ENCODE measurements around the gene EIF4B. TPM values are rescaled to one million over a fixed set of nuclear protein-coding genes. Genes with fewer than 3 reads are reported as not detected.

Gene EIF4B
- total and polyA plus RNA-seq, 2 of the 13 experiments (the other 11 are each of a cell fraction or from before 2014, with no cell fraction given) = 416 to 548 TPM

DNA sequence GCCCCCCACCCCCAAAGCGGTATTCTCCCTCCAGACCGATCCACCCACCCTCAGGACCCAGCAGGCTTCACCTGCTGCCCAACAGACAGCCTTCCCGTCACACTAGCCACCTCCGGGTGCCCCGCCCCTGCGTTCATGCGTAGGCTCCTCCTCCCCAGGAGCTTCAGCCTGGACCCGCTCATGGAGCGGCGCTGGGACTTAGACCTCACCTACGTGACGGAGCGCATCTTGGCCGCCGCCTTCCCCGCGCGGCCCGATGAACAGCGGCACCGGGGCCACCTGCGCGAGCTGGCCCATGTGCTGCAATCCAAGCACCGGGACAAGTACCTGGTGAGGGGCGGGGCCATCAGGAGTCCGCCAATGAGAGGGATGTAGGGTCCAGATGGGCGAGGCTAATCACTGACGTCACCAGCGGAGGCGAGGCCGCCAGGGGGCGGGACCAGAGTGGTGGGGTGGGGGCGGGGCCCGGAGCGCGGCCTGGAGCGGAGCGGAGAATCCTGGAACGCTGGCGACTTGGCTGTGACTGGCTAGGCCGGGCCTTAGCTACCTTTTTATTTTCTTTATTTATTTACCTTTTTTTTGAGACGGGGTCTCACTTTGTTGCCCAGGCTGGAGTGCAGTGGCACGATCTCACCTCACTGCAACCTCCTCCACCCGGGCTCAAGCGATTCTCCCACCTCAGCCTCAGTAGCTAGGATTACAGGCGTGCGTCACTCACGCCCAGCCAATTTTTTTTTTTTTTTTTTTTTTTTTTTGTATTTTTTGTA is 48.0 kb downstream of the EIF4B start (continued):
- TF ChIP-seq RBFOX2 (IDR thresholded peaks at IDR 0.05; ENCODE audit: low read depth, low read length) (peak; percentile 85), HDAC6 (IDR thresholded peaks at IDR 0.05; ENCODE audit: low read depth, low read length) (no peak), ZNF546 (CRISPR knock-in tag; conservative IDR thresholded peaks at IDR 0.05) (no peak), MYC (CRISPR knock-in tag; IDR thresholded peaks at IDR 0.05; ENCODE audit: borderline replicate concordance) (peak; percentile 79; the same call in 1 of the 2 replicates), YEATS4 (CRISPR knock-in tag; IDR thresholded peaks at IDR 0.05; ENCODE audit: borderline replicate concordance) (peak; percentile 79), IRX3 (CRISPR knock-in tag; IDR thresholded peaks at IDR 0.05; ENCODE audit: borderline replicate concordance, low read depth) (no peak), PHB2 (IDR thresholded peaks at IDR 0.05; ENCODE audit: partially characterized antibody) (no peak), MED13 (CRISPR knock-in tag; IDR thresholded peaks at IDR 0.05) (no peak), ZNF556 (CRISPR knock-in tag; IDR thresholded peaks at IDR 0.05; ENCODE audit: borderline replicate concordance) (no peak), ZFP36L1 (CRISPR knock-in tag; IDR thresholded peaks at IDR 0.05) (0 out of 2 replicates have a peak, but pooled peaks have one; percentile 25), NFYB (CRISPR knock-in tag; IDR thresholded peaks at IDR 0.05) (peak; percentile 44; the same call in 1 of the 2 replicates), ZNF260 (CRISPR knock-in tag; IDR thresholded peaks at IDR 0.05; ENCODE audit: borderline replicate concordance, low read depth) (no peak), ZNF335 (CRISPR knock-in tag; IDR thresholded peaks at IDR 0.05) (no peak)
- TF ChIP-seq, protein P1, sequence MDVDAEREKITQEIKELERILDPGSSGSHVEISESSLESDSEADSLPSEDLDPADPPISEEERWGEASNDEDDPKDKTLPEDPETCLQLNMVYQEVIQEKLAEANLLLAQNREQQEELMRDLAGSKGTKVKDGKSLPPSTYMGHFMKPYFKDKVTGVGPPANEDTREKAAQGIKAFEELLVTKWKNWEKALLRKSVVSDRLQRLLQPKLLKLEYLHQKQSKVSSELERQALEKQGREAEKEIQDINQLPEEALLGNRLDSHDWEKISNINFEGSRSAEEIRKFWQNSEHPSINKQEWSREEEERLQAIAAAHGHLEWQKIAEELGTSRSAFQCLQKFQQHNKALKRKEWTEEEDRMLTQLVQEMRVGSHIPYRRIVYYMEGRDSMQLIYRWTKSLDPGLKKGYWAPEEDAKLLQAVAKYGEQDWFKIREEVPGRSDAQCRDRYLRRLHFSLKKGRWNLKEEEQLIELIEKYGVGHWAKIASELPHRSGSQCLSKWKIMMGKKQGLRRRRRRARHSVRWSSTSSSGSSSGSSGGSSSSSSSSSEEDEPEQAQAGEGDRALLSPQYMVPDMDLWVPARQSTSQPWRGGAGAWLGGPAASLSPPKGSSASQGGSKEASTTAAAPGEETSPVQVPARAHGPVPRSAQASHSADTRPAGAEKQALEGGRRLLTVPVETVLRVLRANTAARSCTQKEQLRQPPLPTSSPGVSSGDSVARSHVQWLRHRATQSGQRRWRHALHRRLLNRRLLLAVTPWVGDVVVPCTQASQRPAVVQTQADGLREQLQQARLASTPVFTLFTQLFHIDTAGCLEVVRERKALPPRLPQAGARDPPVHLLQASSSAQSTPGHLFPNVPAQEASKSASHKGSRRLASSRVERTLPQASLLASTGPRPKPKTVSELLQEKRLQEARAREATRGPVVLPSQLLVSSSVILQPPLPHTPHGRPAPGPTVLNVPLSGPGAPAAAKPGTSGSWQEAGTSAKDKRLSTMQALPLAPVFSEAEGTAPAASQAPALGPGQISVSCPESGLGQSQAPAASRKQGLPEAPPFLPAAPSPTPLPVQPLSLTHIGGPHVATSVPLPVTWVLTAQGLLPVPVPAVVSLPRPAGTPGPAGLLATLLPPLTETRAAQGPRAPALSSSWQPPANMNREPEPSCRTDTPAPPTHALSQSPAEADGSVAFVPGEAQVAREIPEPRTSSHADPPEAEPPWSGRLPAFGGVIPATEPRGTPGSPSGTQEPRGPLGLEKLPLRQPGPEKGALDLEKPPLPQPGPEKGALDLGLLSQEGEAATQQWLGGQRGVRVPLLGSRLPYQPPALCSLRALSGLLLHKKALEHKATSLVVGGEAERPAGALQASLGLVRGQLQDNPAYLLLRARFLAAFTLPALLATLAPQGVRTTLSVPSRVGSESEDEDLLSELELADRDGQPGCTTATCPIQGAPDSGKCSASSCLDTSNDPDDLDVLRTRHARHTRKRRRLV (CRISPR knock-in tag; IDR thresholded peaks at IDR 0.05) = no peak
- TF ChIP-seq, protein P2, sequence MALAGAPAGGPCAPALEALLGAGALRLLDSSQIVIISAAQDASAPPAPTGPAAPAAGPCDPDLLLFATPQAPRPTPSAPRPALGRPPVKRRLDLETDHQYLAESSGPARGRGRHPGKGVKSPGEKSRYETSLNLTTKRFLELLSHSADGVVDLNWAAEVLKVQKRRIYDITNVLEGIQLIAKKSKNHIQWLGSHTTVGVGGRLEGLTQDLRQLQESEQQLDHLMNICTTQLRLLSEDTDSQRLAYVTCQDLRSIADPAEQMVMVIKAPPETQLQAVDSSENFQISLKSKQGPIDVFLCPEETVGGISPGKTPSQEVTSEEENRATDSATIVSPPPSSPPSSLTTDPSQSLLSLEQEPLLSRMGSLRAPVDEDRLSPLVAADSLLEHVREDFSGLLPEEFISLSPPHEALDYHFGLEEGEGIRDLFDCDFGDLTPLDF (CRISPR knock-in tag; IDR thresholded peaks at IDR 0.05) = 0 out of 2 replicates have a peak, but pooled peaks have one; percentile 28
- TF ChIP-seq, protein P3, sequence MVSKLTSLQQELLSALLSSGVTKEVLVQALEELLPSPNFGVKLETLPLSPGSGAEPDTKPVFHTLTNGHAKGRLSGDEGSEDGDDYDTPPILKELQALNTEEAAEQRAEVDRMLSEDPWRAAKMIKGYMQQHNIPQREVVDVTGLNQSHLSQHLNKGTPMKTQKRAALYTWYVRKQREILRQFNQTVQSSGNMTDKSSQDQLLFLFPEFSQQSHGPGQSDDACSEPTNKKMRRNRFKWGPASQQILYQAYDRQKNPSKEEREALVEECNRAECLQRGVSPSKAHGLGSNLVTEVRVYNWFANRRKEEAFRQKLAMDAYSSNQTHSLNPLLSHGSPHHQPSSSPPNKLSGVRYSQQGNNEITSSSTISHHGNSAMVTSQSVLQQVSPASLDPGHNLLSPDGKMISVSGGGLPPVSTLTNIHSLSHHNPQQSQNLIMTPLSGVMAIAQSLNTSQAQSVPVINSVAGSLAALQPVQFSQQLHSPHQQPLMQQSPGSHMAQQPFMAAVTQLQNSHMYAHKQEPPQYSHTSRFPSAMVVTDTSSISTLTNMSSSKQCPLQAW (CRISPR knock-in tag; IDR thresholded peaks at IDR 0.05) = 0 out of 2 replicates have a peak, but pooled peaks have one; percentile 42
- TF ChIP-seq, protein P4, sequence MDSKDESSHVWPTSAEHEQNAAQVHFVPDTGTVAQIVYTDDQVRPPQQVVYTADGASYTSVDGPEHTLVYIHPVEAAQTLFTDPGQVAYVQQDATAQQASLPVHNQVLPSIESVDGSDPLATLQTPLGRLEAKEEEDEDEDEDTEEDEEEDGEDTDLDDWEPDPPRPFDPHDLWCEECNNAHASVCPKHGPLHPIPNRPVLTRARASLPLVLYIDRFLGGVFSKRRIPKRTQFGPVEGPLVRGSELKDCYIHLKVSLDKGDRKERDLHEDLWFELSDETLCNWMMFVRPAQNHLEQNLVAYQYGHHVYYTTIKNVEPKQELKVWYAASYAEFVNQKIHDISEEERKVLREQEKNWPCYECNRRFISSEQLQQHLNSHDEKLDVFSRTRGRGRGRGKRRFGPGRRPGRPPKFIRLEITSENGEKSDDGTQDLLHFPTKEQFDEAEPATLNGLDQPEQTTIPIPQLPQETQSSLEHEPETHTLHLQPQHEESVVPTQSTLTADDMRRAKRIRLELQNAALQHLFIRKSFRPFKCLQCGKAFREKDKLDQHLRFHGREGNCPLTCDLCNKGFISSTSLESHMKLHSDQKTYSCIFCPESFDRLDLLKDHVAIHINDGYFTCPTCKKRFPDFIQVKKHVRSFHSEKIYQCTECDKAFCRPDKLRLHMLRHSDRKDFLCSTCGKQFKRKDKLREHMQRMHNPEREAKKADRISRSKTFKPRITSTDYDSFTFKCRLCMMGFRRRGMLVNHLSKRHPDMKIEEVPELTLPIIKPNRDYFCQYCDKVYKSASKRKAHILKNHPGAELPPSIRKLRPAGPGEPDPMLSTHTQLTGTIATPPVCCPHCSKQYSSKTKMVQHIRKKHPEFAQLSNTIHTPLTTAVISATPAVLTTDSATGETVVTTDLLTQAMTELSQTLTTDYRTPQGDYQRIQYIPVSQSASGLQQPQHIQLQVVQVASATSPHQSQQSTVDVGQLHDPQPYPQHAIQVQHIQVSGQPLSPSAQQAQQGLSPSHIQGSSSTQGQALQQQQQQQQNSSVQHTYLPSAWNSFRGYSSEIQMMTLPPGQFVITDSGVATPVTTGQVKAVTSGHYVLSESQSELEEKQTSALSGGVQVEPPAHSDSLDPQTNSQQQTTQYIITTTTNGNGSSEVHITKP (CRISPR knock-in tag; IDR thresholded peaks at IDR 0.05; ENCODE audit: low read depth) = no peak
